Measurements from ENCODE around the gene FBXL17. TPM values are rescaled to one million over a fixed set of nuclear protein-coding genes. Genes with fewer than 3 reads are reported as not detected.

The FBXL17 gene
- total and polyA plus RNA-seq, 9 of the 15 experiments (the other 6 are each of a cell fraction or from before 2014, with no cell fraction given): 0.32 to 5.4 (median 1.8) TPM

- Histone ChIP-seq H3K36me3 (ENCODE audit: control insufficient read depth, insufficient read depth, low read length) (no peaks in the 10 kb centered on the region), H4K20me1 (replicated peaks; ENCODE audit: control insufficient read depth, insufficient read depth, low read length) (no peaks in the 10 kb centered on the region), H3K4me2 (ENCODE audit: insufficient read depth, low read length) (no peak overlapping the region), H3K27me3 (ENCODE audit: control insufficient read depth in 2 of 2, insufficient read depth in 2 of 2, low read length in 2 of 2) (peaks cover 0 to 5% of the 10 kb centered on the region in 2 experiments; a peak in 1 of 5 replicates), H3K9ac (ENCODE audit: insufficient read depth in 1 of 2, low read depth in 2 of 2, low read length in 2 of 2) (no peak overlapping the region), H3K4me1 (replicated peaks in 1 of 2; ENCODE audit: control insufficient read depth in 2 of 2, insufficient read depth in 2 of 2, low read length in 2 of 2) (no peaks in the 10 kb centered on the region), H2AFZ (ENCODE audit: low read depth, low read length) (no peak overlapping the region), H3K4me3 (no peak overlapping the region), H3K9me3 (replicated peaks; ENCODE audit: control insufficient read depth, insufficient read depth, low read depth, low read length) (no peaks in the 10 kb centered on the region), H3K27ac (ENCODE audit: extremely low read depth, low read depth, low read length) (no peak overlapping the region), H3K79me2 (ENCODE audit: control insufficient read depth, insufficient read depth, low read length) (no peaks in the 10 kb centered on the region), H3K9me1 (ENCODE audit: control insufficient read depth, insufficient read depth, low read length) (no peaks in the 10 kb centered on the region)
- intact Hi-C loops (cut with micrococcal nuclease): no loop called here
- POLR2A ChIA-PET: no interaction called here
- CTCF ChIA-PET (ENCODE audit: low intra/inter-chr PET ratio): no interaction called here
- WGBS (ENCODE audit: insufficient coverage, low coverage, missing lambda C conversion rate): 3% methylated on average over 5 of the region's 5 CpGs
- no TSS peak for BruUV-seq (replicated peaks)
- FAIRE-seq (no peak), DNase-seq (ENCODE audit: extremely low read depth in 1 of 4, low spot score in 3 of 4) (no peak), ATAC-seq (no peak)
- in situ Hi-C loops (cut with MboI): no loop called here
- TF ChIP-seq USF2 (CRISPR knock-in tag; IDR thresholded peaks at IDR 0.05): peak; percentile 43
- no peak for TF ChIP-seq ZBTB40 (IDR thresholded peaks at IDR 0.05)
- no peak for TF ChIP-seq ZBTB40 (CRISPR knock-in tag; IDR thresholded peaks at IDR 0.05)
- TF ChIP-seq TFE3 (CRISPR knock-in tag; IDR thresholded peaks at IDR 0.05): peak; percentile 60
These were observed 38.3 kb upstream of the FBXL17 start for GRCh38 chr5:108420158-108420557.

Data from K562 (cell line).